Mesendoderm (in vitro differentiated cells): ENCODE measurements around the gene SLC25A51.

Experiments used
- DNase-seq: peaks from one replicate; pipeline ENCODE4 v3.0.0; 2013
- H2AK5ac ChIP-seq: 2 replicates; pipeline ENCODE4 v1.6.1; 2013; ENCODE audit warnings: low read length, inconsistent platforms
- H2BK120ac ChIP-seq: 2 replicates; pipeline ENCODE4 v1.6.1; 2013; ENCODE audit warnings: low read depth, mild to moderate bottlenecking, low read length, moderate library complexity, mixed read lengths
- H2BK15ac ChIP-seq: replicated peaks from 2 replicates; pipeline ENCODE4 v1.6.1; 2013; ENCODE audit warnings: low read depth, mild to moderate bottlenecking, moderate library complexity
- H2BK5ac ChIP-seq: 2 replicates; pipeline ENCODE4 v1.6.1; 2013; ENCODE audit warnings: low read length, inconsistent platforms
- H3K18ac ChIP-seq: 2 replicates; pipeline ENCODE4 v1.6.1; 2013; ENCODE audit warnings: mild to moderate bottlenecking, low read length, mixed read lengths
- H3K23ac ChIP-seq: one replicate; pipeline ENCODE4 v1.6.1; 2013; ENCODE audit warnings: low read length
- H3K27ac ChIP-seq: 2 replicates; pipeline ENCODE4 v1.5.1; 2013; ENCODE audit warnings: low read depth, mild to moderate bottlenecking, inconsistent platforms, low read length, moderate library complexity
- H3K27me3 ChIP-seq: 2 replicates; pipeline ENCODE4 v1.6.1; 2013; ENCODE audit warnings: low read length, control low read depth, mild to moderate bottlenecking, inconsistent platforms; ENCODE audit not compliant: insufficient read depth, poor library complexity
- H3K36me3 ChIP-seq: 2 replicates; pipeline ENCODE4 v1.6.1; 2013; ENCODE audit warnings: low read length, inconsistent platforms; ENCODE audit not compliant: control insufficient read depth, insufficient read depth
- H3K4ac ChIP-seq: one replicate; pipeline ENCODE4 v1.6.1; 2013; ENCODE audit warnings: low read depth, mild to moderate bottlenecking, low read length, moderate library complexity
- H3K4me1 ChIP-seq: 2 replicates; pipeline ENCODE4 v1.6.1; 2013; ENCODE audit warnings: low read depth, low read length, inconsistent platforms; ENCODE audit not compliant: control insufficient read depth
- H3K4me2 ChIP-seq: 2 replicates; pipeline ENCODE4 v1.6.1; 2013; ENCODE audit warnings: low read length
- H3K4me3 ChIP-seq: 2 replicates; pipeline ENCODE4 v1.5.1; 2013; ENCODE audit warnings: mild to moderate bottlenecking, low read length
- H3K56ac ChIP-seq: one replicate; pipeline ENCODE4 v1.6.1; 2013; ENCODE audit warnings: low read length
- H3K79me1 ChIP-seq: 2 replicates; pipeline ENCODE4 v1.6.1; 2013; ENCODE audit warnings: low read length, inconsistent platforms
- H3K79me2 ChIP-seq: 2 replicates; pipeline ENCODE4 v1.6.1; 2013; ENCODE audit warnings: mild to moderate bottlenecking, low read length; ENCODE audit not compliant: control insufficient read depth, insufficient read depth
- H3K9ac ChIP-seq: 2 replicates; pipeline ENCODE4 v1.6.1; 2013; ENCODE audit warnings: low read length, inconsistent platforms
- H4K5ac ChIP-seq: one replicate; pipeline ENCODE4 v1.6.1; 2013; ENCODE audit warnings: low read length
- H4K8ac ChIP-seq: one replicate; pipeline ENCODE4 v1.6.1; 2013; ENCODE audit warnings: low read depth, mild to moderate bottlenecking, control low read depth, low read length, moderate library complexity
- WGBS: extraction: QIAGEN DNeasy Blood & Tissue Kit; methylation state at CpG from one replicate; pipeline ENCODE4 v1.1.7; 2013; ENCODE audit warnings: low lambda C conversion rate, missing lambda C conversion rate; ENCODE audit not compliant: insufficient coverage; ENCODE audit errors: extremely low coverage; 5-methylcytosine and 5-hydroxymethylcytosine counted together

SLC25A51 gene

DNA sequence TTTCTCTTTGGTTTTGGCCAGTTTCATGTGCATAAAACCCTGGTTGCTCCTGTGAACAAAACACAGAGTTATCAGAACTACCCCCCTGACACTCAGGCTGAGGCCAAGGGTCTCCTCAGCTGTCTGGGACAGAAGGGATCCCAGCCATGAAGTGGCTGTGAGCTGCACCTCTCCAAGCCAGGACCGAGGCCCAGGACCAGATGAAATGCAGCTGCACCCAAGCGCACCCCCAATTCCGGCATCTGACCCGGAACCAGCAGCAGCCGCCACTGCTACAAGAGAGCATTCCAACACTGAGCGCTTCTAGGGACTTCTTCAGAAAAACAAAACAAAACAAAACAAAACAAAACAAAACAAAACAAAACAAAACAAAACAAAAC, 16.0 kb upstream of the SLC25A51 start:
- no peak overlapping the region for H3K4ac ChIP-seq
- no peak overlapping the region for H2BK5ac ChIP-seq
- WGBS: no CpG with 5 or more reads among the region's 6 CpGs
- no peak overlapping the region for H2BK120ac ChIP-seq
- peaks cover 6% of the 10 kb centered on the region for H3K4me1 ChIP-seq
- H3K18ac ChIP-seq: no peak overlapping the region
- no peaks in the 10 kb centered on the region for H3K27me3 ChIP-seq
- H3K56ac ChIP-seq: no peak overlapping the region
- no peak overlapping the region for H4K5ac ChIP-seq
- H3K23ac ChIP-seq: no peak overlapping the region
- no peak overlapping the region for H3K4me3 ChIP-seq
- no peak overlapping the region for H2AK5ac ChIP-seq
- peaks cover 6% of the 10 kb centered on the region for H3K79me1 ChIP-seq
- peaks cover 3% of the 10 kb centered on the region for H3K36me3 ChIP-seq
- H3K27ac ChIP-seq: no peak overlapping the region
- no peak overlapping the region for H2BK15ac ChIP-seq
- no peak for DNase-seq
- H3K9ac ChIP-seq: no peak overlapping the region
- no peak overlapping the region for H4K8ac ChIP-seq
- no peak overlapping the region for H3K4me2 ChIP-seq
- no peaks in the 10 kb centered on the region for H3K79me2 ChIP-seq

DNA sequence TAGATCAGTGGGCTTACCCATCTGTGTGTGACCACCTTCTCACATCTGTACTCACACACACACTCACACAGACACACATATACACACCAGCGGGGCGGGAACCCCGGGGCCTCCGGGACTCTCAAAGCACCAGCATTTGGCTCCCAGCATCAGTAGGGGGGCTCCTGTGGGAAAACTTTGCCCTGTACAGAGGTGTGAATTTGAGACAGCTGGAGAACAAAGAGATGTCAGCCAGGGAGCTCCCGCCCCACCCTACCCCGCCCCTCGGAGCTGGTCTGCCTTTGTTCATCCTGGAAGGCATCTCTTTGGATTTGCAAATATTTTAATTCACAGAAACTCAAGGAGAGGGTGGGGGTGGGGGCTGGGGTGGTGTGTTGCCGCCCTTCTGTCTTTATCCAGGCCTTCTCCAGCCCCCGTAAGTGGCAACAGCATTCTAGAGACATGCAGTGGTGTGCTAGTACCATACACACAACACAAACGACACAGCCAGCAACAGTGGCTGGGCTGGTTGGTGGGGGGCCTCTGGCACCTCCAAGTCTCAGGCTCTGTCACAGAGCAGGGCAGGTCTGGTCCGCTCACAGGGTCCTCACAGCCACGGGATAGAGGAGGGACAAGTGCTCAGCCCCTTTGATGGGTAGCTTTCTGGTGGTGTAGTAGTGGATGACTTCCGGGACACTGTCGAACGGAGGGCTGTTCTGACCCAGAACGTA, 15.5 kb upstream of the SLC25A51 start:
- no peaks in the 10 kb centered on the region for H3K79me2 ChIP-seq
- H2BK5ac ChIP-seq: no peak overlapping the region
- H3K23ac ChIP-seq: no peak overlapping the region
- H3K27ac ChIP-seq: no peak overlapping the region
- no peak overlapping the region for H4K5ac ChIP-seq
- peaks cover 6% of the 10 kb centered on the region for H3K4me1 ChIP-seq
- H2AK5ac ChIP-seq: no peak overlapping the region
- peaks cover 6% of the 10 kb centered on the region for H3K79me1 ChIP-seq
- no peak overlapping the region for H3K4ac ChIP-seq
- no peaks in the 10 kb centered on the region for H3K27me3 ChIP-seq
- peaks cover 3% of the 10 kb centered on the region for H3K36me3 ChIP-seq
- WGBS: no CpG with 5 or more reads among the region's 16 CpGs
- no peak overlapping the region for H3K4me2 ChIP-seq
- no peak overlapping the region for H2BK15ac ChIP-seq
- no peak overlapping the region for H4K8ac ChIP-seq
- no peak for DNase-seq
- no peak overlapping the region for H3K18ac ChIP-seq
- no peak overlapping the region for H3K56ac ChIP-seq
- no peak overlapping the region for H3K9ac ChIP-seq
- no peak overlapping the region for H3K4me3 ChIP-seq
- no peak overlapping the region for H2BK120ac ChIP-seq

DNA sequence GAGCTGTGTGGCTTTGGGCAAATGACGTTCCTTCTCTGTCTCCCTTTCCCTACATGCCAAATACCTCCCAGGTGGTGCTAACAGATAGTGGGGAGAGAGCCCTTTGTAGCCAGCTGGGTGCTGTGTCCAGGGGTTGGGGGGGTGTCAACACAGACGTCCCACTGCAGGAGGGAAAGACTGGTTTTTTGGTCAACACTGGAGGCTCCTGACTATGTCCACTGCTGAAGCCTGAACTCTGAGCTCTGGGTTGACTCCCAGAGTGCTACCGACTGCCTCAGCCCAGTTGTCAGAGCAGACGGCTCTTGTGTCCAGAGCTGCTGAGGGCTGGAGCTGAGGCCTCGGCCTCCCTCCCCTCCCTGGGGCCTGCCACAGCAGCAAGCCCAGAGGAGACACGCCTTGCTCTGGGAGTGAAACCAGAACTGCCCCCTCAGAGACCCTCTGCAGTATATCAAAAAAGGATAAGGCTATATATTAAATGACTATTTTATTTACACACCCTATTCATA, 14.8 kb upstream of the SLC25A51 start:
- Histone ChIP-seq H3K4me3 (no peak overlapping the region), H4K8ac (no peak overlapping the region), H3K56ac (no peak overlapping the region), H2BK15ac (no peak overlapping the region), H3K9ac (no peak overlapping the region), H3K4me2 (no peak overlapping the region), H2BK120ac (no peak overlapping the region), H3K4ac (no peak overlapping the region), H3K79me1 (peaks cover 4% of the 10 kb centered on the region), H2BK5ac (no peak overlapping the region), H3K36me3 (peaks cover 3% of the 10 kb centered on the region), H4K5ac (no peak overlapping the region), H3K23ac (no peak overlapping the region), H3K18ac (no peak overlapping the region), H3K79me2 (no peaks in the 10 kb centered on the region), H3K27ac (no peak overlapping the region), H3K4me1 (peaks cover 6% of the 10 kb centered on the region), H2AK5ac (no peak overlapping the region), H3K27me3 (no peaks in the 10 kb centered on the region)
- no peak for DNase-seq
- no CpG with 5 or more reads among the region's 6 CpGs for WGBS

GRCh38 chr9:37917801-37918664, 14.1 kb upstream of the SLC25A51 start:
- no peaks in the 10 kb centered on the region for H3K27me3 ChIP-seq
- no peak overlapping the region for H3K27ac ChIP-seq
- H3K18ac ChIP-seq: no peak overlapping the region
- H3K4ac ChIP-seq: no peak overlapping the region
- no peaks in the 10 kb centered on the region for H3K79me2 ChIP-seq
- H3K4me2 ChIP-seq: no peak overlapping the region
- no peak overlapping the region for H3K9ac ChIP-seq
- H3K4me3 ChIP-seq: no peak overlapping the region
- H3K79me1 ChIP-seq: peaks cover 4% of the 10 kb centered on the region
- no peak overlapping the region for H2BK15ac ChIP-seq
- peaks cover 3% of the 10 kb centered on the region for H3K36me3 ChIP-seq
- H4K5ac ChIP-seq: no peak overlapping the region
- H2BK5ac ChIP-seq: no peak overlapping the region
- no peak overlapping the region for H2AK5ac ChIP-seq
- WGBS: no CpG with 5 or more reads among the region's 21 CpGs
- no peak overlapping the region for H3K23ac ChIP-seq
- no peak overlapping the region for H4K8ac ChIP-seq
- H3K56ac ChIP-seq: no peak overlapping the region
- peaks cover 3% of the 10 kb centered on the region for H3K4me1 ChIP-seq
- no peak overlapping the region for H2BK120ac ChIP-seq
- no peak for DNase-seq

- peaks cover 3% of the 10 kb centered on the region for H3K36me3 ChIP-seq
- WGBS: no CpG with 5 or more reads among the region's 8 CpGs
These were observed 13.4 kb upstream of the SLC25A51 start for GRCh38 chr9:37917313-37917731.

More at GRCh38 chr9:37917313-37917731, 13.4 kb upstream of the SLC25A51 start:
- Histone ChIP-seq H3K79me1 (peaks cover 4% of the 10 kb centered on the region), H3K4me2 (no peak overlapping the region), H3K56ac (no peak overlapping the region), H3K18ac (no peak overlapping the region), H3K4me1 (no peaks in the 10 kb centered on the region), H3K27ac (no peak overlapping the region), H3K79me2 (no peaks in the 10 kb centered on the region), H3K23ac (no peak overlapping the region), H2BK120ac (no peak overlapping the region), H2BK5ac (no peak overlapping the region), H2AK5ac (no peak overlapping the region), H3K4me3 (no peak overlapping the region), H4K5ac (no peak overlapping the region), H3K9ac (no peak overlapping the region), H2BK15ac (no peak overlapping the region), H3K27me3 (no peaks in the 10 kb centered on the region), H4K8ac (no peak overlapping the region), H3K4ac (no peak overlapping the region)
- no peak for DNase-seq
